Endothelial cell of umbilical vein (primary cell): ENCODE data around the gene SLC24A3. TPM values are rescaled to one million over a fixed set of nuclear protein-coding genes. Genes with fewer than 3 reads are reported as not detected.

Experiments used
- BruUV-seq: library from RNA; stranded (reverse); fragments of 400-500 nt; replicated peaks from 2 replicates; lab custom pipeline; 2021; lab: Mats Ljungman, UMichigan
- CTCF ChIA-PET: fragments of 300-600, 350-600 bp; sonication (Branson Sonifier 250); formaldehyde crosslinking; loops from one replicate; lab custom pipeline; 2021; ENCODE audit warnings: antibody characterized with exemption, inconsistent platforms; lab: Charles Lee
- POLR2A ChIA-PET: fragments of 300-600, 350-600 bp; sonication (Branson Sonifier 250); formaldehyde crosslinking; loops from one replicate; lab custom pipeline; 2021; ENCODE audit warnings: antibody characterized with exemption, inconsistent platforms; lab: Charles Lee
- DNase-seq: peaks from one replicate; pipeline ENCODE4 v3.0.0-alpha.2; 2011; ENCODE audit warnings: low read depth, low spot score
- FAIRE-seq: peaks from 2 replicates; lab custom pipeline; 2011; peaks lifted over from hg19 to GRCh38; lab: Jason Lieb, UNC
- H2AFZ ChIP-seq: 2 replicates; pipeline ENCODE4 v1.6.0; 2012; ENCODE audit warnings: low read depth, low read length, control low read depth, inconsistent platforms
- H3K27ac ChIP-seq: 2 replicates; pipeline ENCODE4 v1.5.1; 2011; ENCODE audit warnings: low read depth, mild to moderate bottlenecking, control low read depth, low read length, moderate library complexity; ENCODE audit not compliant: insufficient read depth
- H3K27me3 ChIP-seq, 2 experiments: 2 replicates each; pipeline versions ENCODE4 v1.6.0 to v1.6.1; 2011; ENCODE audit warnings: low read length in 2 of 2, mixed read lengths in 1 of 2; ENCODE audit not compliant: control insufficient read depth in 2 of 2, insufficient read depth in 2 of 2
- H3K36me3 ChIP-seq, 2 experiments: 2 replicates in 1 of 2; 3 replicates in 1 of 2; pipeline ENCODE4 v1.5.1; 2011; ENCODE audit warnings: low read length in 2 of 2, mild to moderate bottlenecking in 1 of 2, moderate library complexity in 1 of 2; ENCODE audit not compliant: control insufficient read depth in 2 of 2, insufficient read depth in 2 of 2; ENCODE audit errors: extremely low read depth in 1 of 2
- H3K4me1 ChIP-seq: 3 replicates; pipeline ENCODE4 v1.5.1; 2011; ENCODE audit warnings: mild to moderate bottlenecking, low read length; ENCODE audit not compliant: control insufficient read depth, insufficient read depth; ENCODE audit errors: extremely low read depth
- H3K4me2 ChIP-seq: 2 replicates; pipeline ENCODE4 v1.6.1; 2011; ENCODE audit warnings: low read length, control low read depth, mixed read lengths; ENCODE audit not compliant: insufficient read depth
- H3K4me3 ChIP-seq, 3 experiments: fragments of 200-600 bp in 1 of 3; sonication (generic), shearing (Covaris generic) in 1 of 3; replicated peaks in 1 of 3; 2 replicates each; pipeline ENCODE4 v1.5.1; 2011 to 2016; ENCODE audit warnings: control low read depth in 3 of 3, low read length in 3 of 3, mild to moderate bottlenecking in 2 of 3, inconsistent platforms in 1 of 3, low read depth in 1 of 3, moderate library complexity in 1 of 3; ENCODE audit not compliant: insufficient read depth in 1 of 3
- H3K79me2 ChIP-seq: 2 replicates; pipeline ENCODE4 v1.6.0; 2012; ENCODE audit warnings: low read length, inconsistent platforms; ENCODE audit not compliant: control insufficient read depth, insufficient read depth
- H3K9ac ChIP-seq: replicated peaks from 2 replicates; pipeline ENCODE3; 2011; ENCODE audit warnings: low read length, control low read depth; ENCODE audit not compliant: insufficient read depth; ENCODE audit errors: extremely low read depth
- H3K9me1 ChIP-seq: replicated peaks from 3 replicates; pipeline ENCODE4 v1.6.0; 2011; ENCODE audit warnings: mild to moderate bottlenecking, low read length; ENCODE audit not compliant: control insufficient read depth, insufficient read depth; ENCODE audit errors: extremely low read depth
- H3K9me3 ChIP-seq: replicated peaks from 2 replicates; pipeline ENCODE4 v1.5.1; 2012; ENCODE audit warnings: low read length, inconsistent platforms; ENCODE audit not compliant: control insufficient read depth, insufficient read depth
- H4K20me1 ChIP-seq: replicated peaks from 2 replicates; pipeline ENCODE3; 2011; ENCODE audit warnings: mild to moderate bottlenecking, low read length; ENCODE audit not compliant: control insufficient read depth, insufficient read depth; ENCODE audit errors: extremely low read depth
- EZH2 ChIP-seq: IDR thresholded peaks from 2 replicates; pipeline ENCODE4 v1.6.1; 2012; ENCODE audit warnings: borderline replicate concordance, low read depth, mild to moderate bottlenecking, moderate library complexity, low read length, inconsistent platforms; ENCODE audit not compliant: severe bottlenecking
- FOS ChIP-seq: IDR thresholded peaks from 2 replicates; pipeline ENCODE4 v1.6.1; 2011; ENCODE audit warnings: mild to moderate bottlenecking, low read length, moderate library complexity, borderline replicate concordance; ENCODE audit not compliant: insufficient read depth
- GATA2 ChIP-seq: IDR thresholded peaks from 2 replicates; pipeline ENCODE4 v1.7.0; 2011; ENCODE audit warnings: low read depth, mild to moderate bottlenecking, moderate library complexity, mixed read lengths, low read length; ENCODE audit not compliant: insufficient read length, insufficient read depth
- JUN ChIP-seq: IDR thresholded peaks from 2 replicates; pipeline ENCODE4 v1.6.1; 2011; ENCODE audit warnings: borderline replicate concordance, low read depth; ENCODE audit not compliant: insufficient read length, insufficient read depth
- MYC ChIP-seq: IDR thresholded peaks from one replicate; pipeline ENCODE4 v1.6.1; 2011; ENCODE audit warnings: mild to moderate bottlenecking, low read depth, low read length
- POLR2A ChIP-seq: IDR thresholded peaks from 2 replicates; pipeline ENCODE4 v1.6.1; 2012; ENCODE audit warnings: low read depth, mild to moderate bottlenecking, control low read depth, low read length
- POLR2AphosphoS5 ChIP-seq: IDR thresholded peaks from 2 replicates; pipeline ENCODE4 v1.6.1; 2012; ENCODE audit warnings: low read depth, mild to moderate bottlenecking, control low read depth, low read length, moderate library complexity; ENCODE audit not compliant: insufficient read depth
- dilution Hi-C: fragments of 300-500 bp; cut with MboI; formaldehyde crosslinking; loops from one replicate; pipeline ENCODE4 v1.15.0; 2019; ENCODE audit warnings: low sequenced_read_pairs; ENCODE audit not compliant: extremely low pct_ligation_motif_present
- intact Hi-C: fragments of 100-400 bp; cut with micrococcal nuclease; formaldehyde crosslinking; loops from one replicate; pipeline ENCODE4 v1.10.0; 2022
- polyA plus RNA-seq, 4 experiments: library from polyadenylated mRNA; depleted of rRNA in 3 of 4; stranded (reverse) in 3 of 4; unstranded in 1 of 4; fragments of >200 nt; gene quantifications; 2 replicates each; pipeline versions ENCODE4 v1.2.1 to v1.2.3, GENCODE V29; 2011 to 2012; ENCODE audit warnings: missing spikeins in 1 of 4
- total RNA-seq: library from RNA; stranded (reverse); gene quantifications from 2 replicates; pipeline ENCODE4 v1.2.3, GENCODE V29; 2021
- TF ChIP-seq, protein P1 (sequence below): IDR thresholded peaks from 2 replicates; pipeline ENCODE4 v1.6.1; 2011; ENCODE audit not compliant: insufficient read depth, insufficient read length
- TF ChIP-seq, protein P2 (sequence below), 2 donors: IDR thresholded peaks; 1 replicate in 1 of 2; 2 replicates in 1 of 2; pipeline ENCODE4 v1.5.1; 2011; ENCODE audit warnings: low read length in 2 of 2, mild to moderate bottlenecking in 2 of 2, moderate library complexity in 2 of 2, control low read depth in 1 of 2, inconsistent platforms in 1 of 2, low read depth in 1 of 2; ENCODE audit not compliant: insufficient read depth in 1 of 2; ENCODE audit errors: extremely low read depth in 1 of 2

SLC24A3 gene
- total and polyA plus RNA-seq, 2 donors (not counting 3 experiments of a cell fraction or from before 2014, with no cell fraction given), result not detected

DNA sequence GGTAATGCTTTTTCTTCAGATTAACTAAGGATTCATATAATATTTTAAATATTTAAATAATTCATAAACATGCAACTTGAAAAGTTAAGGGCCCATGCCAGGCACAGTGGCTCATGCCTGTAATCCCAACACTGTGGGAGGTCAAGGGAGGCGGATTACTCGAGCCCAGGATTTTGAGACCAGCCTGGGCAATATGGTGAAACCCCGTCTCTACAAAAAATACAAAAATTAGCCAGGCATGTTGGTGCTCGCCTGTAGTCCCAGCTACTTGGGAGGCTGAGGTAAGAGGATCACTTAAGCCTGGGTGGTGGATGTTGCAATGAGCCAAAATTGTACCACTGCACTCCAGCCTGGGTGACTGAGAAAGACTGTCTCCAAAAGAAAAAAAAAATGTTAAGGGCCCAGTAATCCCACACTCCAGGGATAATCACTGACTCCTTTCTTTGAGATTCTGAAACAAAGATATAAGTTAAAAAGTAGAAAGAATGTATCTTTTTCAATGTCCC, 537.7 kb downstream of the SLC24A3 start:
- POLR2A ChIA-PET, result no interaction called here
- dilution Hi-C loops (no loop called here), intact Hi-C loops (no loop called here)
- H3K4me3 ChIP-seq, result no peak overlapping the region
- H3K36me3 ChIP-seq, result no peaks in the 10 kb centered on the region
- no peak overlapping the region for H3K27ac ChIP-seq
- TF ChIP-seq, protein P1, sequence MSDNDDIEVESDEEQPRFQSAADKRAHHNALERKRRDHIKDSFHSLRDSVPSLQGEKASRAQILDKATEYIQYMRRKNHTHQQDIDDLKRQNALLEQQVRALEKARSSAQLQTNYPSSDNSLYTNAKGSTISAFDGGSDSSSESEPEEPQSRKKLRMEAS, result no peak
- TF ChIP-seq GATA2 (no peak), FOS (no peak), POLR2A (no peak), EZH2 (no peak), POLR2AphosphoS5 (no peak), JUN (no peak), MYC (no peak)
- TF ChIP-seq, protein P2, sequence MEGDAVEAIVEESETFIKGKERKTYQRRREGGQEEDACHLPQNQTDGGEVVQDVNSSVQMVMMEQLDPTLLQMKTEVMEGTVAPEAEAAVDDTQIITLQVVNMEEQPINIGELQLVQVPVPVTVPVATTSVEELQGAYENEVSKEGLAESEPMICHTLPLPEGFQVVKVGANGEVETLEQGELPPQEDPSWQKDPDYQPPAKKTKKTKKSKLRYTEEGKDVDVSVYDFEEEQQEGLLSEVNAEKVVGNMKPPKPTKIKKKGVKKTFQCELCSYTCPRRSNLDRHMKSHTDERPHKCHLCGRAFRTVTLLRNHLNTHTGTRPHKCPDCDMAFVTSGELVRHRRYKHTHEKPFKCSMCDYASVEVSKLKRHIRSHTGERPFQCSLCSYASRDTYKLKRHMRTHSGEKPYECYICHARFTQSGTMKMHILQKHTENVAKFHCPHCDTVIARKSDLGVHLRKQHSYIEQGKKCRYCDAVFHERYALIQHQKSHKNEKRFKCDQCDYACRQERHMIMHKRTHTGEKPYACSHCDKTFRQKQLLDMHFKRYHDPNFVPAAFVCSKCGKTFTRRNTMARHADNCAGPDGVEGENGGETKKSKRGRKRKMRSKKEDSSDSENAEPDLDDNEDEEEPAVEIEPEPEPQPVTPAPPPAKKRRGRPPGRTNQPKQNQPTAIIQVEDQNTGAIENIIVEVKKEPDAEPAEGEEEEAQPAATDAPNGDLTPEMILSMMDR (IDR thresholded peaks at IDR 0.05; ENCODE audit: extremely low read depth in 1 of 2, insufficient read depth in 1 of 2, low read depth in 1 of 2, low read length in 2 of 2), result no peak
- no peaks in the 10 kb centered on the region for H4K20me1 ChIP-seq
- no peaks in the 10 kb centered on the region for H3K4me1 ChIP-seq
- no peak overlapping the region for H3K9ac ChIP-seq
- H2AFZ ChIP-seq, result no peak overlapping the region
- H3K79me2 ChIP-seq, result no peaks in the 10 kb centered on the region
- FAIRE-seq, result no peak
- no TSS peak for BruUV-seq
- DNase-seq, result no peak
- CTCF ChIA-PET, result interaction anchor here (1.6 kb wide), 1 partner anchor 9 kb away, joined by 5 read pairs; no protein-coding TSS in a partner anchor
- peaks cover 16 to 24% of the 10 kb centered on the region in 2 experiments for H3K27me3 ChIP-seq
- no peak overlapping the region for H3K4me2 ChIP-seq
- no peaks in the 10 kb centered on the region for H3K9me3 ChIP-seq
- no peaks in the 10 kb centered on the region for H3K9me1 ChIP-seq
